ENCODE results near the gene FOLR1.

Gene FOLR1

DNA sequence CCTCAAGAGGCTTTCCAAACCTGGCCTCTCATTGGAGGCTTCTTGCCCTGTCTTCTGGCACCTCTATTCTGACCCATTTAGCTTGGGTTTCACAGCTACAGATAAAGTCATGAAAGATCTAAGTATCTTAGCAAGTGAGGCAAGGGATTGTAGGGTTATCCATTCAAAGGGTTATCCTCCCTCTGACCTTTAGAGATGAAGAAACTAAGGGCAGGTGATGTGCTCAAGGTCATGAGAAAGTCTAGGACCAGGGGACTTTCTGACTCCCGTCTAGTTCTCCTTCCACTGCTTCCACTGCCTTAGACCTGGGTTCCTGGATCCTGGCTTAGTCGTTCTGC is 44.8 kb downstream of the FOLR1 start:
- no peak for DNase-seq

DNA sequence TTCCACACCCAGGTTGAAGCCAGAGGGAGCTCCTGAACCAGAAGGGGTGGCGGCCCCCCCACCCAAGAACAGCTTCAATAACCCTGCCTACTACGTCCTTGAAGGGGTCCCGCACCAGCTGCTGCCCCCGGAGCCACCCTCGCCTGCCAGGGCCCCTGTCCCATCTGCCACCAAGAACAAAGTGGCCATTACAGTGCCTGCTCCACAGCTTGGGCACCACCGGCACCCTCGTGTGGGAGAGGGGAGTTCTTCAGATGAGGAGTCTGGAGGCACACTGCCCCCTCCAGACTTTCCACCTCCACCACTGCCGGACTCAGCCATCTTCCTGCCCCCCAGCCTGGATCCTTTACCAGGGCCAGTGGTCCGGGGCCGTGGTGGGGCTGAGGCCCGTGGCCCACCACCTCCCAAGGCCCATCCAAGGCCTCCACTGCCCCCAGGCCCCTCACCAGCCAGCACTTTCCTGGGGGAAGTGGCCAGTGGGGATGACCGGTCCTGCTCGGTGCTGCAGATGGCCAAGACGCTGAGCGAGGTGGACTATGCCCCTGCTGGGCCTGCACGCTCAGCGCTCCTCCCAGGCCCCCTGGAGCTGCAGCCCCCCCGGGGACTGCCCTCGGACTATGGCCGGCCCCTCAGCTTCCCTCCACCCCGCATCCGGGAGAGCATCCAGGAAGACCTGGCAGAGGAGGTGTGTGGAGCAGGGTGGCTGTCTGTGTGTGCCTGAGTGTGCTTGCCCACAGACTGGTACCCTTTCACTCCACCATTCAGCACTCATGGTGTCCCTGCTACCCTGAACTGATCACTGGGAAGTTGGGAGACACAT is 45.4 kb downstream of the FOLR1 start:
- no peak for DNase-seq

DNA sequence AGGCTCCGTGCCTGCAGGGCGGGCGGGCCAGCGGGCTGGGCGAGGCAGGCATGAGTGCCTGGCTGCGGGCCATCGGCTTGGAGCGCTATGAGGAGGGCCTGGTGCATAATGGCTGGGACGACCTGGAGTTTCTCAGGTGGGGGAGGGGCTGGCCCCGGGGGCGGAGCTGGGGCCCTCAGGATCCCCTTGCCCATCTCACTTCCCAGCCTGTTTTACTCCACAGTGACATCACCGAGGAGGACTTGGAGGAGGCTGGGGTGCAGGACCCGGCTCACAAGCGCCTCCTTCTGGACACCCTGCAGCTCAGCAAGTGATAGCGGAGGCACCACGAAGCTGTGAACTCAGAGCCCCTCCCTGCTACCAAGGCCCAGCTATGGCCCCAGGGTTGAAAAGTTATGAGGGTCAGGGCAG is 46.1 kb downstream of the FOLR1 start:
- peak; percentile 75 for DNase-seq

DNA sequence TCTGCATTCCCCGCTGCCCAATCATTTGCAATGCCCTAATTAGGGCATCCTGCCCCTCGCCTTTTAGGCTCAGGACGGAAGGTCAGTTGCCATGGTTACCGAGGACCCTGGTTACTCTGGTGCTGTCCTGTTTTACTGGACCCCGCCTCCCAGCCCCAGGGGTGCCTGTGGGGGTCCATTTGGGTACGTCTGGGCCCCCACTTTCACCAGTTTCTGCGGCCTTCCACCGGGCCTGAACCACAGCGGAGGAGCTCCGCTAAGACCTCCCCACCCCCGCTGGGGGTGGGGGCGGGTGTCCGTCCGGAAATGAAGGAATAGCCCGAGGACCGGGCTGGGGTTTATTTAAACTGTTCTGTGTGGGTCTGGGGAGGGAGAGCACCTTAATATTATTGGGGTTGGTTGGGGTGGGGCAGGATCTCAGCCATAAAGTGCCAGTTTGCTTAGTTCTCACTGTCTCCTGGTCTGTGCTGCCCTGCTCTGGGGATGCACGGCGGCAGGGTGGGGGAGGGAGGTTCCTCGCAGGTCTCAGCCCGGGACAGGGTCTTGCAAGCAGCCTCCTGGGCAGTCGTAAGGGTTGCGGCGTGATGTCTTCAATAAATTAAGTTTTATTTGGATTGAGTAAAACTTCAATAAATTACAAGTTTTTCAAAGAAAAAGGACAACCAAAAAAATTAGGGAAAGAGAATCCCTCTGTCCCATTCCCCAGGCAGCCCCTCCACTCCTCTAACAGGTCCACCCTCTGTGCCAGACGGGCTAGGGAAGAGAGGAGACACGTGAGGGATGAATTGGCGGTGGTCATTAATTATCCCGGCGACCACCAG is 46.8 kb downstream of the FOLR1 start:
- DNase-seq: peak; percentile 51

DNA sequence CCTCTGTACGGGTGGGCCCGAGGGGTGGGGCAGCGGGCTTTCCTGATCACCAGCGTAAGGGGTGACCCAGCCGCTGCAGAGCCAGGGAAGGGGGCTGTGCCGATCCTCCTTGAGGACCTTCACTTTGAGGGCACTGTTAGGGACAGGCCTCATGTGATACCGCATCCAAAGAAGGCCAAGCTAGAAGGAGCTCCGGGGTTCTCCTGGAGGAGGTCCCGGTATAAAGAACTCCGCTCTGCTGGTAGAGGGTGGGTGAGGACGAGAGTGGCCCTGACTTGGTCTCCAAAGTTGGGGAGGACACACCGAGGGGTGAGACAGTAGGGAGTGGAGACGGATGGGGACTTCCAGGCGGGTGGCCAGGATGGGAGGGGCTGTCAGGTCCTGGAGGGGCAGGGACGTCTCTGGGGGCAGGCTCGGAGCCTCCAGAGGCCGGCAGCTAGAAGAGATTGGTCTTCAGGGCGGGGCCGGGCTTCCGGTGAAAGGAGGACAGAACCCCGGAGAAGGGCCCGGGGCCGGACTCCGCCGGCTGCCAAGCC is 47.4 kb downstream of the FOLR1 start:
- DNase-seq: peak; percentile 84

DNA sequence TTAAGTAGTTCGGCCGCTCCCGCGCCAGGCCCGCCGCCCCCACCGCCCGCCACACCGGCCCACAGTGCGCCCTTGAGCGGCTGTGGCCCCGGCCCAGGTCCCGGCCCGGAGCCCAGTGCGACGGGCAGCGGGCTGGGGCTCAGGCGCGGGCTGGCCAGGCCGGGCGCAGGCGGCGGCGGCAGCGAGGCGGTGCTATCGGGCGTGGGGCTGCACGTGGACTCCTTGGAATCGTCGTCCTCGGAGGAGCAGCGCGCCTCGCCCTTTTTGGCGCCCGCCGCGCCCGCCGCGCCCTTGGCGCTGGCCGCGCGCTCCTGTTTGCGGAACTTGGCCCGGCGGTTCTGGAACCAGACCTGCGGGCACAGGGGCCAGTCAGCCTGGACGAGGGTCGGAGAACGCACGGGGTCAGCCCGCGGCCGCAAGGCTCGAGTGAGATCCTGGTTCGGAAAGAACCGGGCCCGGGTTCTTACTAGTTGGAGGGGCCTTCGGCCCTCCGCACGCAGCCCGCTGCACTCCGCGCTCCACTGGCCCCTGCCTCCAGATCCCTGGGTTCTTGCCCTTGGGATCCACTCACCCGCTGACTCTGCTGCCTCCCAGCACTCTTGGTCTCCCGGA is 48.0 kb downstream of the FOLR1 start:
- DNase-seq: no peak

DNA sequence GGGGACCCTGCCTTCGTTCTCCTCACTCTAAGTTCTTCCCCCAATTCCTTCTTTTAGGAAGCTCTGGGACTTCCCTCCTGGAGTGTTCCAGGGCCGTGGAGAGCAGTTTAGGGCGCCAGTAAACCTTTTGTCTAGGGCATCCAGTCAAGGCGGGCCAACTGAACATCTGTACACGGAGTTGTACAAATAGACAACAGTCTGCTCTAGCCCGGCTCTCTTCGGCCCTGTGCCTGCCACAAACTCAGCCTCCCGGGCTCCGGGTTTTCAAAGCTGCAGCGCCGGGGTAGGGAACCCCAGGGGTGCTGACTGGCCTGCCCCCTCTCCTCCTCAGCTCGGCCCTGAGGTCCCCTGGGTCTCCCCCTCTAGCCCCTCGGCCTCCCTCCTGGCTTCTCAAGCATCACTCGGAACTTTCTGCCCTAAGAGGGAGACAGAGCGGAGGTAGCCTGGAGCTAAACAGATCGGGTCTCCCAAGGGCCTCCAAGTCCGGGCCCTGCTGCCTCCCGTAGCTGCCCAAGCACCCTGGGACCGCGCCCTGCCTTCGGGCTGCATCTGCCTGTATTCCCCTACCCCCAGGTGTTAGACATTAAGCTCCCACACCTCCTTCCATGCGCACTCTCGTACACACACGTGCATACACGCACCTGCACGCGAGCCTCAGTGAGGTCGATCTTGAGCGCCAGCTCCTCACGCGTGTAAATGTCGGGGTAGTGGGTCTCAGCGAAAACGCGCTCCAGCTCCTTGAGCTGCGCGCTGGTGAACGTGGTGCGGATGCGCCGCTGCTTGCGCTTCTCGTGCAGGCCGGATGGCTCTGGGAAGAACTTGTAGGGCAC is 48.7 kb downstream of the FOLR1 start:
- peak; percentile 57 for DNase-seq

DNA sequence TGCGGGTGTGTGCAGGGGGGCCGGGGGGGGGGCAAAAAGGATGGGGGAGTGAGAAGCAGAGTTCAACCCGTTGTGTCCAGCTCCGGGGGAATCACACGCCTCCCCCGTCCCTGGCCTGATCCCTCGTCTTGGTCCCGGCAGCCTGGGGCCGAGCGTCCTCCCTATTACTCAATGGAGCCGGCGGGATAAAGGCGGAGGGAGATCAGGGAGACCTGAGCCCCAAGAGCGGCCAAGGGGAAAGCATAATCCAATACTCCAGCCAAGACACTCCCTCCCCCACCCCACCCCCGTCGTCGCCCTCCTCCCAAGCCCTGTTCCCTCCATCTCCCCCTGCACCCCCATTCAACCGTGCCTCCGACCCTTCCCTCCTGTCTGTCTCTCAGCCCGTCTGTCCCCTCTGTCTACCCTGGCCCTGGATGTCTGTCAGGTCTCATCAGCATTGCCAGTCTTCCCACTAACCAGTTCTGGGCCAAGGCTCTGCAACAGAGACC is 49.4 kb downstream of the FOLR1 start:
- no peak for DNase-seq

DNA sequence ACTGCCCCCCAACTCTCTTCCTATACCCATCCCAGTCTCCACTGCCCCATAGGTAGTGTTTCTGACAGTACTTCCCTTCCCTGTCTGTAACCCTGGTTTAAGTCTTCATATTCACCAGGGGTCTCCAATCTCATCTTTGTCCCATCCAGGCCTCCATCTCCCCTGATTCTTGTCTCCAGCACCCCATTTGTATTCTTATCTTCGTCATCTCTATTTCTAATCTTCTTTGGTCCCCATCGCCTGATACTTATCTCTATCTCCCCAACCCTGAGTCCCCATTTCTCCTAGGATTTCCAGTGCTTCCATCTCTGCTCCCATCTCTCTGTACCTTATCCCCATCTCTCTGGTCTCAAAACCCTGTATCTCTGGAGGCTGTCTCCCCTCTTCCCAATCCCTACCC is 50.2 kb downstream of the FOLR1 start:
- DNase-seq: no peak

DNA sequence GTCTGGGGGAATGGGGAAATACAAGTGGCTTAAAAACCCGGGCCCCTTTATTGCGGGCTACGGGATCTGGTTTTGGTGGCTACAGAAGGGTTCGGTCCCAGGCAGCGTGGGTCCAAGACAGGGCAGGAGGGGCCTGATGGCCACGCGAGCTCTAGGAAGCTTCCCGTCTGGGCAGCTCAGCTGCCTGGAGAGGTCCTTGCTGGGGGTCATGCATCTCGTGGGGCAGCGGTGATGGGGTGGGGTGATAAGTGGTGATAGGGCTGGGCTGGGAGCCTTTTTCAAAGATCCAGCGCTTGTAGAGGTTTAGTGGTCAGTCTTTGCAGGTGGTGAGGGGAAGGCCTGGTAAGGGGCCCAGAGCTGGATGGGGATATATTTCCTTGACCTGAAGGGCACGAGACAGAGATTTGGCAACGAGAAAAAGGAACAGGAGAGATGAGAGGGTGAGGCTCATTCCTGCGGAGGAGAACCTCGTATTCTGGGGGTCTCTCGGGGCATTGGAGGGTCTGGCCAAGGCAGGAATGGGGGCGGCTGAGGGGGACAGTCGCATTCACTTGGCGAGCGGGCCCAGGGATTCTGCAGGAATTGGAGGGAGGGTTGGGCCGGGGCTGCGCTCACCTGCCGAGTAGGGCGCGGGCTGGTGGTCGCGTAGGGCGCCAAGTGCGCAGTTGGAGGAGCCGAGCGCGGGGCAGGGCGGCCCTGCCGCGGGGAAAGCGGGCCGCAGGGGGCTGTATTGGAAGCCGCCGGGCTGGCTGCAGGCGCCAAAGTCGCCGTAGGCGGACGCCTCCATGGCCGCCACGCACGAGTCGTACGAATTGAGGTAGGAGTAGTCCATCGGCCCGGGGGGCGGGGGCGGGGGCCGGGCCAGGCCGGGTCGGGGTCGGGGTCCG is 51.5 kb downstream of the FOLR1 start:
- DNase-seq: no peak

DNA sequence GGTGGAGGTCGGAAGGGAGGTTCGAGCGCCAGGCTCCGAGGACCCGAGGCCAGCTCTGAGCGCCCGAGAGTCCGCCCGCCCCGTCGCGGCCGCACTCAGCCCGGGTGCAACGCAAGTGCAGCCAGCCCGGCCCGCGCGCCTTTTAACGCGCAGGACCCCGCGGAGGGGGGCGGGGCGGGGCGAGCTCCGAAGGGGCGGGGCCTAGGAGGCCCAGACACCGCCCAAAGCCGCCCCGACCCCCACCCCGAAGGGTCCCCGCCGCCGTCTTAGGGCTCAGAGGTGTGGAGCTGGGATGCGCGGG is 52.1 kb downstream of the FOLR1 start, which contains the start of gene PHOX2A:
PHOX2A (minus strand) TSS at position 117 of the 301 bp plus-strand sequence. CDS start 172 bp downstream, outside the sequence.
- no peak for DNase-seq

DNA sequence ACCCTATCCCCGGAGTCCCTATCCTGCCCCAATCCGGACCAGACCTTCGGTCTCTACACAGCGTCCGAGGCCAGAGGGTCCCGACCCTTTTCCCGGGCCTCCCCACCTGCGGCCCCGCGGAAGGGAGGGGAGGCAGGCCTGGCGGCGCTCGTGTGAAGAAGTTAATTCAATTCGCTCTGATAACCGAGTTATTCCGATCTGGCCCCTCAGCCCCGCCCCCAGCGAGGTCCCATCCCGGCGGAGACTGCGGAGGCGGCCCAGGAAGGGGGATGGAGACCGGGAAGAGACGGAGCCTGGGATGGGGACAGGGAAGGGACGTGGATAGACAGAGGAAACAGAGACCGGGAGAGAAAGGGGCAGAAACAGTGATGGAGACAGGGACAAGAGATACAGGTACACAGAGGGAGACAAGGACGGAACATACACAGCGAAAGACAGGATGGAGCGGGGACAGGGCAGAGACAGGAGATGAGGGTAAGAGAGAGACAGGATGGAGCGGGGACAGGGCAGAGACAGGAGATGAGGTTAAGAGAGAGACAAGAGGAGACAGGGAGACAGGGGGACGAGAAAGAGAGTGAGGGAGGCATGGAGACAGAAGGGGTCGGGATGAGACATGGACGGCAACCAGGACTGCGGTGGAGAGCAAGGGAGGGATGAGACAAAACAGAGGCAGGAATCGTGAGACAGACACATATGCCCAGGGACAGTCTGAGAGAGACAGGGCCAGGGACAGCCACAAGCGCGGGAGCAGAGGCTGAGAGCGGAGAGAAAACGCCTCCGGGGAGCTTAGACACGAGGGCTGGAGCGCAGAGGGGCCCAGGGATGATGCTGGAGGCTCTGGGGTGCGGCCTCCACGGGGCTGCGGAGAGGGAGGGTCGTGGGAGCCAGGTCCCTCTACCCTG is 52.7 kb downstream of the FOLR1 start:
- no peak for DNase-seq

DNA sequence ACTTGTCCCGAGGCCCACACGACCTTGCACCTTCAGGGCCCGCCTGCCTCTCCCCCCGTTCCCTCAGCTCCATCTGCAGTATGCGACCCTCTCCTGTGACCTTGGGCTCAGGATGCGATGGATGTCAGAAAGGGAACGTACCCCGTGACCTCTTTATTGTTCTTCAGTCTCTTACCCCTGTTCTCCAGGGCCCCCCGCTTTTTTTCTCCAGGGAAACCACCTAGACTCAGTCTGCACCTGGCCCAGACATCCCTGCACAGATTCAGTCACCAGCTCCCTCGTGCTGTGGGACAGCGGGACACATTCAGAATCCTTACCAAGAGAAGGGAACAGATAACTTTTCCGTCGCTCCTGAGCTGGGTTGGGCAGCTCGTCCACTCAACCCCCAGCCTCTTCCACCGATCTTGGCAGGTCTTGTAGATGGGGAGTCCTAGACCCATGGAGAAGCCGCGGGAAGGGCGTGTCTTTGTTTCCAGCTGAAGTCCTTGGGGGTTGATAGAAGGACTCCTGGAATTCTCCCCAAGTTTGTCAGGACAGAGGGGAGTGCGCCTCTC is 53.4 kb downstream of the FOLR1 start:
- DNase-seq: no peak

All from NCI-H69 (cell line).